ENCODE results near the gene DCTN2. TPM values are rescaled to one million over a fixed set of nuclear protein-coding genes. Genes with fewer than 3 reads are reported as not detected.
A peak's percentile ranks its signal among the peaks of the same experiment; 100 is the strongest.

DCTN2 gene
- total RNA-seq, 1 donor from 2014 or later, result 107 TPM

- H3K4me1 Mint-ChIP-seq (ENCODE audit: low read depth, unreplicated experiment), result peaks cover 11% of the 10 kb centered on the region
- Histone ChIP-seq H3K9me3 (ENCODE audit: insufficient read depth, low read depth, low read length) (no peaks in the 10 kb centered on the region), H3K4me3 (ENCODE audit: insufficient read depth, low read depth, low read length) (no peak overlapping the region), H3K9ac (ENCODE audit: low read length) (no peak overlapping the region), H3K4me2 (ENCODE audit: low read length) (no peak overlapping the region), H3K79me2 (ENCODE audit: insufficient read depth, low read length) (peaks cover 3% of the 10 kb centered on the region), H2AFZ (ENCODE audit: low read depth, low read length) (no peak overlapping the region), H3K27me3 (ENCODE audit: insufficient read depth, low read length) (no peaks in the 10 kb centered on the region), H3K4me1 (ENCODE audit: insufficient read depth, low read length) (no peaks in the 10 kb centered on the region), H4K20me1 (ENCODE audit: insufficient read depth, low read length) (peaks cover 18% of the 10 kb centered on the region), H3K36me3 (ENCODE audit: insufficient read depth, low read length) (peaks cover 49% of the 10 kb centered on the region), H3K27ac (ENCODE audit: low read depth, low read length) (no peak overlapping the region)
- no peak overlapping the region for H3K27ac Mint-ChIP-seq (ENCODE audit: unreplicated experiment)
- H3K27me3 Mint-ChIP-seq (ENCODE audit: low read depth, unreplicated experiment), result no peaks in the 10 kb centered on the region
- no peaks in the 10 kb centered on the region for H3K9me3 Mint-ChIP-seq (ENCODE audit: unreplicated experiment)
- no peak overlapping the region for H3K4me3 Mint-ChIP-seq (ENCODE audit: unreplicated experiment)
- H3K36me3 Mint-ChIP-seq (ENCODE audit: low read depth, unreplicated experiment), result peaks cover 47% of the 10 kb centered on the region
- DNase-seq (ENCODE audit: low read depth) (no peak), FAIRE-seq (no peak)
- no peak for TF ChIP-seq EZH2 (IDR thresholded peaks at IDR 0.05; ENCODE audit: insufficient read depth, low read length)
These were observed 46.8 kb downstream of the DCTN2 start for GRCh38 chr12:57500213-57500612.

- peaks cover 3% of the 10 kb centered on the region for H3K79me2 ChIP-seq (ENCODE audit: insufficient read depth, low read length)
- peaks cover 18% of the 10 kb centered on the region for H4K20me1 ChIP-seq (ENCODE audit: insufficient read depth, low read length)
- no peaks in the 10 kb centered on the region for H3K27me3 Mint-ChIP-seq (ENCODE audit: low read depth, unreplicated experiment)
- no peaks in the 10 kb centered on the region for H3K9me3 Mint-ChIP-seq (ENCODE audit: unreplicated experiment)
- H3K27me3 ChIP-seq (ENCODE audit: insufficient read depth, low read length), result no peaks in the 10 kb centered on the region
- H3K9me3 ChIP-seq (ENCODE audit: insufficient read depth, low read depth, low read length), result no peaks in the 10 kb centered on the region
- H2AFZ ChIP-seq (ENCODE audit: low read depth, low read length), result no peak overlapping the region
- H3K36me3 ChIP-seq (ENCODE audit: insufficient read depth, low read length), result peaks cover 41% of the 10 kb centered on the region
- no peak overlapping the region for H3K4me3 ChIP-seq (ENCODE audit: insufficient read depth, low read depth, low read length)
- DNase-seq (ENCODE audit: low read depth) (no peak), FAIRE-seq (no peak)
- TF ChIP-seq EZH2 (IDR thresholded peaks at IDR 0.05; ENCODE audit: insufficient read depth, low read length) (no peak), CTCF (IDR thresholded peaks at IDR 0.05; ENCODE audit: insufficient read depth, low read depth, low read length) (no peak)
- no peak overlapping the region for H3K9ac ChIP-seq (ENCODE audit: low read length)
- H3K4me1 Mint-ChIP-seq (ENCODE audit: low read depth, unreplicated experiment), result peaks cover 11% of the 10 kb centered on the region
- no peak overlapping the region for H3K4me3 Mint-ChIP-seq (ENCODE audit: unreplicated experiment)
- peaks cover 39% of the 10 kb centered on the region for H3K36me3 Mint-ChIP-seq (ENCODE audit: low read depth, unreplicated experiment)
- no peak overlapping the region for H3K4me2 ChIP-seq (ENCODE audit: low read length)
- peak overlapping the region; percentile 18 for H3K27ac Mint-ChIP-seq (ENCODE audit: unreplicated experiment)
- no peak overlapping the region for H3K27ac ChIP-seq (ENCODE audit: low read depth, low read length)
- H3K4me1 ChIP-seq (ENCODE audit: insufficient read depth, low read length), result no peaks in the 10 kb centered on the region
These were observed 48.4 kb downstream of the DCTN2 start for GRCh38 chr12:57498571-57498970.

- Mint-ChIP-seq H3K4me1 (ENCODE audit: low read depth, unreplicated experiment) (peaks cover 11% of the 10 kb centered on the region), H3K36me3 (ENCODE audit: low read depth, unreplicated experiment) (peaks cover 39% of the 10 kb centered on the region), H3K9me3 (ENCODE audit: unreplicated experiment) (no peaks in the 10 kb centered on the region), H3K27ac (ENCODE audit: unreplicated experiment) (no peak overlapping the region), H3K27me3 (ENCODE audit: low read depth, unreplicated experiment) (no peaks in the 10 kb centered on the region), H3K4me3 (ENCODE audit: unreplicated experiment) (no peak overlapping the region)
- FAIRE-seq (no peak), DNase-seq (ENCODE audit: low read depth) (no peak)
- Histone ChIP-seq H3K9me3 (ENCODE audit: insufficient read depth, low read depth, low read length) (no peaks in the 10 kb centered on the region), H3K27ac (ENCODE audit: low read depth, low read length) (no peak overlapping the region), H3K4me3 (ENCODE audit: insufficient read depth, low read depth, low read length) (no peak overlapping the region), H3K4me2 (ENCODE audit: low read length) (no peak overlapping the region), H3K4me1 (ENCODE audit: insufficient read depth, low read length) (no peaks in the 10 kb centered on the region), H3K79me2 (ENCODE audit: insufficient read depth, low read length) (peaks cover 3% of the 10 kb centered on the region), H4K20me1 (ENCODE audit: insufficient read depth, low read length) (peaks cover 18% of the 10 kb centered on the region), H2AFZ (ENCODE audit: low read depth, low read length) (no peak overlapping the region), H3K9ac (ENCODE audit: low read length) (no peak overlapping the region), H3K27me3 (ENCODE audit: insufficient read depth, low read length) (no peaks in the 10 kb centered on the region), H3K36me3 (ENCODE audit: insufficient read depth, low read length) (peaks cover 41% of the 10 kb centered on the region)
- TF ChIP-seq CTCF (IDR thresholded peaks at IDR 0.05; ENCODE audit: insufficient read depth, low read depth, low read length), result no peak
- TF ChIP-seq EZH2 (IDR thresholded peaks at IDR 0.05; ENCODE audit: insufficient read depth, low read length), result no peak
These were observed 48.9 kb downstream of the DCTN2 start for GRCh38 chr12:57498132-57498502.

All from astrocyte (in vitro differentiated cells and primary cell).